ENCODE measurements around the gene PRPF6.
A peak's percentile ranks its signal among the peaks of the same experiment; 100 is the strongest.
"Not testable (repeated sequence)": the region's sequence is repeated elsewhere in the genome, so short reads cannot be mapped to it uniquely, and the experiment has no call there.

Gene PRPF6

GRCh38 chr20:63961664-63962425 lies 19.1 kb upstream of the PRPF6 start:
- DNase-seq = no peak

- no peak for DNase-seq
Observed at GRCh38 chr20:63962426-63963347, 18.2 kb upstream of the PRPF6 start.

DNA sequence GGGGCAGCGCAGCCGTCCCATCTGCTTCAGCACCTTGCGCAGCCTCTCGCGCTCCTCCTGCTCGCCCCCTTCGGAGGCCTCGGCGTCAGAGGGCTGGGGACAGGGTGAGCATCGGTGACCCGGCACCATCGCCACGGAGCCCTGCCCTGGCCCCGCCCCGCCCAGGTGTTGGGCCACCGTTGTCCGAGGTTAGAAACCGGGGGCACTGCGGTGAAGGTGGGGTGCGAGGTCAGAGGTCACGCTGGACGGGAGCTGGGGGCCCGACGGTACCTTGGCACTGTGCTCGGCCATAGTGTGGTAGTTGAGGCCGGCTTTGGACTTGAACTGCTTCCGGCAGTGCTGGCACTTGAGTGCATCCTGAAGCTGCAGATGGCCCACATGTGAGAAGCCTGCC lies 17.6 kb upstream of the PRPF6 start:
- DNase-seq = no peak

GRCh38 chr20:63963784-63964301 lies 17.1 kb upstream of the PRPF6 start:
- no peak for DNase-seq

- no peak for DNase-seq
Observed at GRCh38 chr20:63964412-63964811, 16.5 kb upstream of the PRPF6 start.

GRCh38 chr20:63966172-63966943 lies 14.6 kb upstream of the PRPF6 start:
- DNase-seq = no peak

GRCh38 chr20:63966944-63967322 lies 14.0 kb upstream of the PRPF6 start:
- DNase-seq = no peak

GRCh38 chr20:63967330-63968135 lies 13.4 kb upstream of the PRPF6 start:
- DNase-seq = no peak

DNA sequence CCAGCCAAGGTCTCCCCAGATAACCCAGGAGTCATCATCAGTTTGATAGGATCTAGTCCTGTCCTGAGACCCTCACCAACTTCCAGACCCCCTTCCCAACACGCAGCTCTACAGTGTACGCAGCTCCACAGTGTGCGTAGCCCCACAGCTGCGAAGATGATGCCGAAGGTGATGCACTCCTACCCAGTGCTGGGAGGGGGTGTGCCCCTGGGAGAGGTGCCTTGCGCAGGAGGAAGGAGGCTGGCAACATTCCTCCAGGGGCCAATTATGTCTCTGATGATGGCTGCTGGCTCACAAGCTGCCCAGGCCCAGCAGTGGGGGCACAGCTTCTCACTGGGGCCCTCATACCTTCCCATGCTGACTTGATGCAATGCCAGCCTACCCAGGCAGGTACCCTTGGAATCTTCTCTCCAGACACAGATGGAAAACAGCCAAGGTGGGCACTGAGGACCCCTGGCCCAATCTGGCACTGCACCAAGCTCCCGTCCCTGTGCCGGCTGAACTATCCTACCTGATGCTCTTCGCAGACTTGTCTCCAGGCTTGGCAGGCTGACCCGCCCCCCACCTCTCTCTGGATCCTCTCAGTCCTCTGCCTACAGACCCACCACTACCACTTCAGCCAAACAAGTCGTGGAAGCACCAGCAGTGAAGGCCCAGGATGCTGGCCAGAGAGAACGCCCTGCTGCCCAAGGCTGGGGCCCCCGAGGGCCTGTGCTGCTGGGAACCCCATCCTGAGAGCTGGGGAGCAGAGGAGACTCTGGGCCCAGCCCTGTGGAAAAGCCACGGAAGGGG lies 12.6 kb upstream of the PRPF6 start:
- DNase-seq = no peak

GRCh38 chr20:63968928-63969760 lies 11.8 kb upstream of the PRPF6 start:
- DNase-seq = peak; percentile 39

DNA sequence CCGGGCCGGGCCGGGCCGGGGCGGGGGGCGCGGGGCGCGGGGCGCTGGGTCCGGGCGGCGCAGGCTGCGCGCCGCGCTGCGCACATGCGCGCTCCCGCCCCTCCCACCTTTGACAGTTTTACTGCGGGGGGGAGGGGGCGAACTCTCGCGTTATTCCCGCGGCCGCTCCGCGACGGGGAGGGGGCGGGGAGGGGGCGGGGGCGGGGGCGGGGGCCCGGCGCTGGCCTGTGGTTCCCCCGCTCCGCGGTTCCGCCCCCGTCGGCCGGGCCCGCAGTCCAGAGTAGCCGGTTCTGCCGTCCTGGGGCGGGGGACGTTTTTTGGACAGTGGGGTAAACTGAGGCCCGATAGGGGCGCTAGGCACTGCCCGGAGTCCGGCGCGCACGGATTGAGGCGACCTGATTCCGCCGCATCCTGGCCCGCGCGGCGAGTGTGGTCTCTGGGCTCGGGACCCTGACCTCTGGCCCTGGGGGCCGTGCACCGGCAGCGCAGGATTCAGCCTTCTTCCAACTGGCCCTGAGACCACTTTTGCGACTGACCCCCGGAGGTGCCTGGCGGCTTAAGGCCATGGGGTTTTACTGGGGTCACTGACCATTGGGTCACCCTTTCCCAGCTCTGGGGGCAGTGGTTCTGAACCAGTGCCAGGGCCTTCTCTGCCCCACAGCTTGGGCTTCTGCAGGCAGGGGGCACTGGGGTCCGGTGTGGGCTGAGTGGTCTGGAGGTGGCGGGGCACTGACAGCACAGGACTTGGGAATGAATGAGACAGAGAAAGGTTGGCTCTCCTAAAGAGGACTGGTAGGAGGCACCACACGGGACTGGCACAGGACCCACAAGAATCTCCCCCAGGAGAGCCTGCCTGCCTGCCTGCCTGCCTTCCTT lies 10.9 kb upstream of the PRPF6 start, which contains the start of gene ZNF512B:
Gene ZNF512B (minus strand): TSS at position 93 of the 876 bp plus-strand sequence. CDS start 1,980 bp downstream, outside the sequence.
- peak; percentile 84 for DNase-seq

DNA sequence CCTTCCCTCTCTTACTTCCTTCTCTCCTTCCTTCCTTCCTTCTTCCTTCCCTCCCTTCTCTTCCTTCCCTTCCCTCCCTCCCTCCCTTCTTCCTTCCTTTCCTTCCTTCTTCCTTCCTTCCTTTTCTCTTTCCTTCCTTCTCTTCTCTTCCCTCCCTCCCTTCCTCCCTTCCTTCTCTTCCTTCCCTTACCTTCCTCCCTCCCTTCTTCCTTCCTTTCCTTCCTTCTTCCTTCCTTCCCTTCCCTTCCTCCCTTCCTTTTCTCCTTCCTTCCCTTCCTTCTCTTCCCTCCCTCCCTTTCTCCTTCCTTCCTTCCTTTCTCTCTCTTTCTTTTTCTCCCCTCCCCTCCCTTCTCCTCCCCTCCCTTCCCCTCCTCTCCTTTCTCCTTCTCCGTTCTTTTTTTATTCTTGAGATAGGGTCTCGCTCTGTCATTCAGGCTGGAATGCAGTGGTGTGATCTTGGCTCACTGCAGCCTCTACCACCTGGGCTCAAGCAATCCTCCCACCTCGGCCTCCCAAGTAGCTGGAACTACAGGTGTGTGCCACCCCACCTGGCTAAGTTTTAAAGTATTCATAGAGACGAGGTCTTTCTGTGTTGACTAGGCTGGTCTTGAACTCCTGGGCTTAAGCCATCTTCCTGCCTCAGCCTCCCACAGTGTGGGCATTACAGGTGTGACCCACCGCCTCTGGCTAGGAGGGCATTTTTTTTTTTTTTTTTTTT lies 10.1 kb upstream of the PRPF6 start:
- no peak for DNase-seq

DNA sequence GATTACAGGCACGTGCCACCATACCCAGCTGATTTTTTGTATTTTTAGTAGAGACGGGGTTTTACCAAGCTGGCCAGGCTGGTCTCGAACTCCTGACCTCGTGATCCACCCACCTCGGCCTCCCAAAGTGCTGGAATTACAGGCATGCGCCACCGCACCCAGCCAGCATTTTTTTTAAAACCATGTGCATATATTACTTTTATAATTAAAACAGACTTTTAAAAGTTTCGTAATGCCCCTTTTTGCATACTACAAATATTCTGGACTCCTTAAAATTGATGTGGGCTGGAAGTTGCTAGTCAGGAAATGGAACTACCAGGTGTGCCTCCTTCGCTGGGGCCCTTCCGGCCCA lies 9.0 kb upstream of the PRPF6 start:
- not testable (repeated sequence) for DNase-seq

DNA sequence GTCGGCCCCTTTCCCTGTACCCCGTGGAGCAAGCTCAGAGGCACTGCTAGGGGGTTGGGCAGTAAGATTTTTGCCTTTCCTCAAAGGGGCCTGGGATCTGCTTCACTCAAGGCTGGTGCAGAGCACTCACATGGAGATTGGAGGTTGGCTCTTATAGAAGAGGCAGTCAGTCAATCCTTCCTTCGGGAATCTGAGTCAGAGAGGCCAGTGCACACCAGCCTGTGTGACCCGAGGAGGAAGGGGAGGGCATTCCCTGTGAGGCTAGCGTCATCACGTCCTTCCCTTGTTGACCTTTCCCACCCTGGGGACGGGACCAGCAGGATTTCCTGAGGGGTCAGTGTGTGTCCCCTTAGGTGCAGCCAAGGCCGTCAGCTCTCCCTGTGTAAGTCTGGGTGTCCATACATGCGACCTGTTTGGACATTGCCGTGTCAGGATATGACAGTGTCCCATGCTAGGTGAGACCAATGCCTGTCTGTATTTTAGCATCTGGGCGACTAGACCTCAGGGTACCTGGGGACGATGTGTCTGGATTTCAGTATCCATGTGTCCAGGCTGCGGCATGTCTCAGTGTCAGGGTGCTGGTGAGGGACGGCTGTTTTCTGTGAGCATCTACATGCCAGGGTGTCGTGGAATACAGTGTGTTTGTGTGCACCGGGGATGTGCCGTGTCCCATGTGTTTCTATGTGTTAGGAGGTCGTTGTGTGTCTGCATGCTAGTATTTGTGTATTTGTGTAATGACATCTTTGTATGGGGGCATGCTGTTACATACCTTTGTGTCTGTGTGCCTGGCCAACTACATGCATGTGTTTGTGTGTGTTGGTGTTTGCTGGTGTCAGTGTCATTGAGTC lies 8.4 kb upstream of the PRPF6 start:
- DNase-seq = no peak

DNA sequence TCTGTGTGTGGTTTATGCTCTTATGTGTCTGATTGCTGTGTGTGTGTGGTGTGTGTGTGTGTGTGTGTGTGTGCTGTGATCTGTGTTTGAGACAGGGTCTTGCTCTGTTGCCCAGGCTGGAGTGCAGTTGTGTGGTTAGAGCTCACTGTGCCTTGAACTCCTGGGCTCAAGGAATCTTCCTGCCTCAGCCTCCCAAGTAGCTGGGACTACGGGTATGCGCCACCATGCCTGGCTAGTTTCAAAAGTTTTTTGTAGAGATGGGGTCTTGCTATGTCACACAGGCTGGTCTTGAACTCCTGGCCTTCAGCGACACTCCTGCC lies 7.8 kb upstream of the PRPF6 start:
- no peak for DNase-seq

DNA sequence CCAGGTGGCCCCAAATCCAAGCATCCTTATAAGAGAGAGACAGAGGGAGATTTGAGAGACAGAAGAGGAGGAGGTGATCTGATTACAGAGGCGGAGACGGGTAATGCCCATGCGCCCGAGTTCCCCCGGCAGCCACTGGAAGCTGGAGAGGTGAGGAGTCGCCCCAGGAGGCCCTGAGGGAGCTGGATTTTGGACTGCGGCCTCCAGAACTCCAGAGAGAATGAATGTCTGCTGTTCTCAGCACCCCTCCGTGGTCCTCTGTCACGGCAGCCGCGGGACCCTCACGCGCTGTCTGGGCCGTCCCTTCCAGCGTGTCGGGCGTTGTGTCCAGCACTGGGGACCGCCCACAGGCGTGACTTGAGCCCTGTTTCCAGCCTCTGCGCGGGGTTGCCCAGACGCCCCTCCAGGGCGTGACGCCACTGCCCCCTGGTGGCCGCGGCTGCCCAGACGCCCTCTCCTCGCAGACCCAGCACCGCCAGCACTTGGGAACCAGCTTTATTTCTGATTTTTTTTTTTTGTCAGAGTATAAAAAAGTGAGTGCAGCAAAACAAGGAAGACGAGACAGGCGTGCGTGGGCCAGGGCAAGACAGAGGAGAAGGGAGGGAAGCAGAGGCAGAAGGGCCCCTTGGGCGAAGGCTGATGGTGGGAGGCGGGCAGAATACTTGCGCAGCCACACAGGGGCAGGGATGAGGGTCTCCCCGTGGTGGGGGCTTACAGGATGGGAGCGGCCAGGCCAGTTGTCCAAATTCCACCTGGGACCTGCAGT lies 7.1 kb upstream of the PRPF6 start:
- DNase-seq = peak; percentile 86
